Esophagus squamous epithelium (tissue), 5 donors: ENCODE measurements around the gene FFAR1. TPM values are rescaled to one million over a fixed set of nuclear protein-coding genes. Genes with fewer than 3 reads are reported as not detected.

Experiments
- DNase-seq: peaks from one replicate; lab custom pipeline; 2025; lab: John Stamatoyannopoulos, UW
- H3K27ac ChIP-seq, 4 donors: fragments of 200-600 bp; sonication (generic); one replicate each; pipeline ENCODE4 v1.5.1; 2016 to 2019; ENCODE audit warnings: mild to moderate bottlenecking in 1 of 4
- H3K27me3 ChIP-seq, 4 donors: fragments of 200-600 bp; sonication (generic); 1 replicate in 3 of 4; 2 replicates in 1 of 4; pipeline versions ENCODE4 v1.5.1 to v1.6.0; 2017 to 2021; ENCODE audit warnings: antibody characterized with exemption in 1 of 4
- H3K36me3 ChIP-seq, 3 donors: fragments of 200-600 bp; sonication (generic); one replicate each; pipeline ENCODE4 v1.5.1; 2016 to 2019
- H3K4me1 ChIP-seq, 3 donors: fragments of 200-600 bp; sonication (generic); one replicate each; pipeline ENCODE4 v1.5.1; 2017 to 2019
- H3K4me3 ChIP-seq, 4 donors: fragments of 200-600 bp; sonication (generic); 1 replicate in 3 of 4; 2 replicates in 1 of 4; pipeline ENCODE4 v1.5.1; 2016 to 2019; ENCODE audit warnings: mild to moderate bottlenecking in 2 of 4, moderate library complexity in 1 of 4
- H3K9me3 ChIP-seq, 3 donors: fragments of 200-600 bp; sonication (generic); one replicate each; pipeline ENCODE4 v1.5.1; 2016 to 2019
- POLR2A ChIP-seq, 4 donors: fragments of 450-650 bp; IDR thresholded peaks; one replicate each; pipeline ENCODE4 v1.6.1; 2017; ENCODE audit warnings: antibody characterized with exemption in 4 of 4, mild to moderate bottlenecking in 4 of 4, moderate library complexity in 3 of 4
- WGBS, 2 donors: methylation state at CpG; one replicate each; pipeline ENCODE4 v1.1.5; 2018; 5-methylcytosine and 5-hydroxymethylcytosine counted together
- intact Hi-C: fragments of 100-400 bp; cut with DNase I; formaldehyde crosslinking; loops from one replicate; pipeline ENCODE4 v1.15.0; 2022
- total RNA-seq, 4 donors: library from RNA; depleted of rRNA; stranded (reverse); fragments of >200 nt; gene quantifications; one replicate each; pipeline ENCODE4 v1.1.0, GENCODE V29; 2016
- TF ChIP-seq, protein P1 (sequence below), 6 experiments: fragments of 450-650 bp in 4 of 6; fragments of 200-600 bp in 2 of 6; sonication (generic) in 2 of 6; IDR thresholded peaks; one replicate each; pipeline ENCODE4 v1.5.1; 2016 to 2019; ENCODE audit warnings: antibody characterized with exemption in 6 of 6, mild to moderate bottlenecking in 4 of 6, moderate library complexity in 4 of 6
- donor health status: DM: yes; HTN: yes; CAD: no.

FFAR1 gene
- total RNA-seq, 4 donors from 2014 or later = not detected

DNA sequence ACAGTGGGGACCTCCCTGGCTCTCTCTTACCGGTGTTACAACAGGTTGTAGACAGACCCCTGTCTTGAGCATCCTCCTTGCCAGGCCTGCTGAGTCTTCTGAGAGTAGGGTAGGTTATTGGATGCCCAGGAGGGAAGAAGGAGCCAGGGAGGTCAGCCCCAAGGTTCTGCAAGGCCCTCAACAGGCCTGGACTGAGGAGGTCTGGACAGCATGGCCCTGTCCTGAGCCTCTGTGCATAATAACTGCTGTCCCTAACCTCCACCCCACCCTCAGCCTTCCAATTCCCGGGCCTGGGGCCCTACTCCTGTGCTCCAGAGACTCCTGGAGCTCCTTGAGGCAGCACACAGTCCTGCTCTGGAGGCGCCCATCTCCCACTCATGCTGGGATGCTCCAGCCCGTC is 18.4 kb upstream of the FFAR1 start:
- no peak for TF ChIP-seq POLR2A (IDR thresholded peaks at IDR 0.05)
- TF ChIP-seq, protein P1, sequence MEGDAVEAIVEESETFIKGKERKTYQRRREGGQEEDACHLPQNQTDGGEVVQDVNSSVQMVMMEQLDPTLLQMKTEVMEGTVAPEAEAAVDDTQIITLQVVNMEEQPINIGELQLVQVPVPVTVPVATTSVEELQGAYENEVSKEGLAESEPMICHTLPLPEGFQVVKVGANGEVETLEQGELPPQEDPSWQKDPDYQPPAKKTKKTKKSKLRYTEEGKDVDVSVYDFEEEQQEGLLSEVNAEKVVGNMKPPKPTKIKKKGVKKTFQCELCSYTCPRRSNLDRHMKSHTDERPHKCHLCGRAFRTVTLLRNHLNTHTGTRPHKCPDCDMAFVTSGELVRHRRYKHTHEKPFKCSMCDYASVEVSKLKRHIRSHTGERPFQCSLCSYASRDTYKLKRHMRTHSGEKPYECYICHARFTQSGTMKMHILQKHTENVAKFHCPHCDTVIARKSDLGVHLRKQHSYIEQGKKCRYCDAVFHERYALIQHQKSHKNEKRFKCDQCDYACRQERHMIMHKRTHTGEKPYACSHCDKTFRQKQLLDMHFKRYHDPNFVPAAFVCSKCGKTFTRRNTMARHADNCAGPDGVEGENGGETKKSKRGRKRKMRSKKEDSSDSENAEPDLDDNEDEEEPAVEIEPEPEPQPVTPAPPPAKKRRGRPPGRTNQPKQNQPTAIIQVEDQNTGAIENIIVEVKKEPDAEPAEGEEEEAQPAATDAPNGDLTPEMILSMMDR (IDR thresholded peaks at IDR 0.05) = no peak
- Histone ChIP-seq H3K4me1 (no peaks in the 10 kb centered on the region), H3K27me3 (peaks cover 0 to 75% (median 0%) of the 10 kb centered on the region in 4 donors), H3K4me3 (peak overlapping the region in 1 of 4 donors; percentile 12), H3K9me3 (no peaks in the 10 kb centered on the region), H3K36me3 (no peaks in the 10 kb centered on the region), H3K27ac (no peak overlapping the region)
- DNase-seq = no peak
- intact Hi-C loops = no loop called here
- WGBS, 2 donors = 61 to 66% methylated on average over 2 of the region's 4 CpGs

DNA sequence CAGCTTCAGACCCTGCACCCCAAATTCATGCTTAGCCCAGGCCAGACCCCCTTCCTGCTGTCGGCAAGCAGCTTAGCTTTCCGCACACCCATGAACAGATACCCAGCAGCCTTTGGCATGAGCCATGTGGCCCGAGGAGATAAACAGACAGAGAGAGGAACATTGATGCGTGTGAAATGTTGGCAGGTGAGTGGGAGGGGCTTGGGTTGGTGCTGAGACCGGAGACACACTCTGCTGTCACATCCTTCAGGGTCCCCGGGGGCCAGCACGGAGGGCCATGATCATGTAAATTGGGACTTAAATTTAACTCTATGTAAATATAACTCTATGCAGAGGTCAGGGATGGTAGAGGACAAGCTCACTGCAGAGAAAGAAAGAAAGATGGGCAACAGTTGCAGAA is 17.2 kb upstream of the FFAR1 start:
- no peaks in the 10 kb centered on the region for H3K4me1 ChIP-seq
- H3K4me3 ChIP-seq = no peak overlapping the region
- H3K9me3 ChIP-seq = no peaks in the 10 kb centered on the region
- intact Hi-C loops = no loop called here
- H3K27ac ChIP-seq = no peak overlapping the region
- peaks cover 0 to 79% (median 0%) of the 10 kb centered on the region in 4 donors for H3K27me3 ChIP-seq
- DNase-seq = peak; percentile 45
- 47 to 55% methylated on average over 6 to 7 of the region's 7 CpGs for WGBS, 2 donors
- TF ChIP-seq, protein P1 (IDR thresholded peaks at IDR 0.05) = no peak
- peak in 1 of 4 donors; percentile 24 for TF ChIP-seq POLR2A (IDR thresholded peaks at IDR 0.05)
- no peaks in the 10 kb centered on the region for H3K36me3 ChIP-seq

DNA sequence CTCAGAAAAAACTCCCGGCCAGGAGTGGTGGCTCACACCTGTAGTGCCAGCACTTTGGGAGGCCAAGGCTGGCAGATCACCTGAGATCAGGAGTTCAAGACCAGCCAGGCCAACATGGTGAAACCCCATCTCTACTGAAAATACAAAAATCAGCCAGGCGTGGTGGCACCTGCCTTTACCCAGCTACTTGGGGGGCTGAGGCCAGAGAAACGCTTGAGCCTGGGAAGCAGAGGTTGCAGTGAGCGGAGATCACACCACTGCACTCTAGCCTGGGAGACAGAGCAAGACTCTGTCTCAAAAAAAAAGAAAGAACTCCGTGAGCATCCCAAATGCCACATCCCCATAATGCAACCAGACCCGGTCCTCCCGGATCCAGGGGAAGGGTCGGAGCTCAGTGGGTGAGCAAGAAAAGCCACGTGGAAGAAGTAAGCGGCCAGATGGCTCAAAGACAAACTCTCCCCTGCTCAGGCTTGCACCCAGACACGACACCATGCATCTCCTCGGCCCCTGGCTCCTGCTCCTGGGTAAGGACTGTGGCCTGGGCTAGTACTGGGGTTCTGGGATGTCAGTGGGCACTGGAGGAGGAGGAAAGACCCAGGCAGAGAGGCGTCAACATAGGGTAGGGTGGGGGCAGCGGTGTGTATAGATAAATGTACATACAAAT is 16.0 kb upstream of the FFAR1 start:
- H3K9me3 ChIP-seq = no peaks in the 10 kb centered on the region
- H3K4me3 ChIP-seq = no peak overlapping the region
- H3K4me1 ChIP-seq = no peaks in the 10 kb centered on the region
- no peak overlapping the region for H3K27ac ChIP-seq
- intact Hi-C loops = no loop called here
- H3K36me3 ChIP-seq = no peaks in the 10 kb centered on the region
- no peak for DNase-seq
- TF ChIP-seq, protein P1 (IDR thresholded peaks at IDR 0.05) = no peak
- no peak for TF ChIP-seq POLR2A (IDR thresholded peaks at IDR 0.05)
- WGBS, 2 donors = 67 to 69% methylated on average over 13 to 14 of the region's 14 CpGs
- peaks cover 0 to 80% (median 0%) of the 10 kb centered on the region in 4 donors for H3K27me3 ChIP-seq

DNA sequence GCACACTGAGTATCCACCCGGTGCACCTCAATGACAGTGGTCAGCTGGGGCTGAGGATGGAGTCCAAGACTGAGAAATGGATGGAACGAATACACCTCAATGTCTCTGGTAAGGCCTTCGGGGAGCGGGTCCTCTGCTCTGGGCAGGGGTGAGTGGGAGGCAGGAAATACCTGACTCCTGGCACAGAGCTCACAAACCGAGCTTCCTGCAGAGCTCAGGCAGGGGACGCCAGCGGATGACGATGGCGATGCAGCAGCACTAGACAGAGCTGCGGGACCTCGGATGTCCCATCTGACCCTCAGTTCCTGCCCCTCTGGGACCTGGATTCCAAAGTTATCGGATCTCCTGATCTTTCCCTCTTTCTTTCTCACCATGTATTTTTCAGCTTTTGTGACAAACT is 14.9 kb upstream of the FFAR1 start:
- Histone ChIP-seq H3K4me1 (no peaks in the 10 kb centered on the region), H3K36me3 (no peaks in the 10 kb centered on the region), H3K4me3 (no peak overlapping the region), H3K27me3 (peaks cover 0 to 69% (median 0%) of the 10 kb centered on the region in 4 donors), H3K27ac (no peak overlapping the region), H3K9me3 (no peaks in the 10 kb centered on the region)
- DNase-seq = no peak
- TF ChIP-seq, protein P1 (IDR thresholded peaks at IDR 0.05) = no peak
- TF ChIP-seq POLR2A (IDR thresholded peaks at IDR 0.05) = no peak
- 60 to 73% methylated on average over 8 to 9 of the region's 12 CpGs for WGBS, 2 donors
- intact Hi-C loops = no loop called here

DNA sequence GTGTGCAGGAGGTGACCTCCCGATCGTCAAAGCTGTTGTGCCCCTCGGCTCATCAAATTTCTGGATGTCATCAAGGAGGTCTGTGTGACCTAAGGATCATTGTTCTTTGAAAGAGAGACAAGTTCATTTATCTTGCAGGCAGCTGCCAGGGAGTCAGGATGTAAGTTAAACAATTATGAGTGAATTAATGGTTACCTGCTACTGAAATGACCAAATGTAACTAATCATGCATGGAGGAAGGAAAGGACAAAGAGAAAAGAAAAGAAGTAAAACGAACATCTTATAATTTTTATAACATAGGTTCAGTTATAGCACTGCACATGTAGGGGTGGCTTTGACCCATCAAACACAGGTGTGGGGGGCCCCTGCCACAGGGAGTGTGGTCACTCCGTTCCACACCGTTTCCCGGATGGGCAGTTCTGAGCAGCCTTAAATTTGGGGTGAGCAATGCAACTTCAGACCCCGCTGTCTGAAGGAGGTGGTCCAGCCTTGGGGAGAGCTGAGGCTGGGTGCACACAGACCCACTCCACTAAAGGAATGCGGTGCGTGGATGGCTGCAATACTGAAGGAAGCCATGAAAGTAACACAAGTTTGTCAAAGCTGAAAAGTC is 13.5 kb upstream of the FFAR1 start:
- 67 to 79% methylated on average over 9 to 10 of the region's 10 CpGs for whole genome bisulfite sequencing, 2 donors

More for the DNA sequence above, 13.5 kb upstream of the FFAR1 start:
- H3K27me3 ChIP-seq = peaks cover 0 to 58% (median 0%) of the 10 kb centered on the region in 4 donors
- H3K4me3 ChIP-seq = no peak overlapping the region
- H3K36me3 ChIP-seq = no peaks in the 10 kb centered on the region
- H3K9me3 ChIP-seq = no peaks in the 10 kb centered on the region
- intact Hi-C loops = no loop called here
- H3K27ac ChIP-seq = no peak overlapping the region
- DNase-seq = no peak
- TF ChIP-seq, protein P1 (IDR thresholded peaks at IDR 0.05) = no peak
- no peak for TF ChIP-seq POLR2A (IDR thresholded peaks at IDR 0.05)
- H3K4me1 ChIP-seq = no peaks in the 10 kb centered on the region
